A673 (cell line): ENCODE data around the gene NECTIN3. TPM values are rescaled to one million over a fixed set of nuclear protein-coding genes. Genes with fewer than 3 reads are reported as not detected.
A peak's percentile ranks its signal among the peaks of the same experiment; 100 is the strongest.

ENCODE experiments used
- BruUV-seq: library from RNA; stranded (reverse); fragments of 400-500 nt; replicated peaks from 2 replicates; lab custom pipeline; 2021; lab: Mats Ljungman, UMichigan
- CTCF ChIA-PET: fragments of 300-600 bp; sonication (Branson Sonifier 250); formaldehyde crosslinking; loops from one replicate; lab custom pipeline; 2022; ENCODE audit warnings: antibody characterized with exemption; lab: Charles Lee
- POLR2A ChIA-PET: fragments of 300-600 bp; sonication (Branson Sonifier 250); formaldehyde crosslinking; loops from one replicate; lab custom pipeline; 2022; ENCODE audit warnings: antibody characterized with exemption; ENCODE audit not compliant: low non-redundant PET; lab: Charles Lee
- DNase-seq: peaks from one replicate; pipeline ENCODE4 v3.0.0-alpha.2; 2015; ENCODE audit warnings: low spot score
- H3K27ac ChIP-seq: fragments of 200-600 bp; sonication (generic); 2 replicates; pipeline ENCODE4 v1.5.1; 2016; ENCODE audit warnings: mixed run types, low read depth, mild to moderate bottlenecking, mixed read lengths, antibody characterized with exemption, low read length; ENCODE audit not compliant: poor library complexity, severe bottlenecking
- H3K27me3 ChIP-seq: fragments of 200-600 bp; sonication (generic); replicated peaks from 2 replicates; pipeline ENCODE4 v1.6.1; 2017; ENCODE audit warnings: mixed run types, low read depth, mild to moderate bottlenecking, mixed read lengths, antibody characterized with exemption, low read length; ENCODE audit not compliant: insufficient read depth, poor library complexity
- H3K36me3 ChIP-seq: fragments of 200-600 bp; sonication (generic); 2 replicates; pipeline ENCODE4 v1.6.1; 2016; ENCODE audit warnings: mixed run types, mild to moderate bottlenecking, mixed read lengths, antibody characterized with exemption, low read length; ENCODE audit not compliant: insufficient read depth, poor library complexity, severe bottlenecking
- H3K4me1 ChIP-seq: fragments of 200-600 bp; sonication (generic); 2 replicates; pipeline ENCODE4 v1.6.1; 2017; ENCODE audit warnings: mixed run types, mild to moderate bottlenecking, mixed read lengths, antibody characterized with exemption, low read length; ENCODE audit not compliant: insufficient read depth, poor library complexity, severe bottlenecking
- H3K4me3 ChIP-seq: fragments of 200-600 bp; sonication (generic); 2 replicates; pipeline ENCODE4 v1.5.1; 2016; ENCODE audit warnings: low read depth, mixed run types, mild to moderate bottlenecking, mixed read lengths, low read length; ENCODE audit not compliant: poor library complexity, severe bottlenecking
- H3K9me3 ChIP-seq: fragments of 200-600 bp; sonication (generic); 2 replicates; pipeline ENCODE4 v1.6.1; 2016; ENCODE audit warnings: mixed run types, low read depth, mild to moderate bottlenecking, mixed read lengths, antibody characterized with exemption, low read length; ENCODE audit not compliant: poor library complexity, severe bottlenecking
- EZH2 ChIP-seq: fragments of 200-600 bp; sonication (generic); IDR thresholded peaks from 2 replicates; pipeline ENCODE4 v1.6.1; 2017; ENCODE audit warnings: borderline replicate concordance, low read depth, mild to moderate bottlenecking, mixed read lengths, antibody characterized with exemption, low read length; ENCODE audit not compliant: poor library complexity, severe bottlenecking
- intact Hi-C: fragments of 100-400 bp; cut with micrococcal nuclease; formaldehyde crosslinking; loops from one replicate; pipeline ENCODE4 v1.10.0; 2022; ENCODE audit not compliant: unreplicated experiment
- total RNA-seq: library from RNA; stranded (reverse); gene quantifications from 2 replicates; pipeline ENCODE4 v1.2.3, GENCODE V29; 2021
- TF ChIP-seq, protein P1 (sequence below): fragments of 300-800, 200-600 bp; sonication (generic); conservative IDR thresholded peaks from 2 replicates; pipeline ENCODE4 v1.5.1; 2017; ENCODE audit warnings: low read depth, mild to moderate bottlenecking, antibody characterized with exemption, low read length, moderate library complexity, mixed read lengths

Gene NECTIN3
- total RNA-seq, 1 experiment from 2014 or later, result 9.4 TPM

DNA sequence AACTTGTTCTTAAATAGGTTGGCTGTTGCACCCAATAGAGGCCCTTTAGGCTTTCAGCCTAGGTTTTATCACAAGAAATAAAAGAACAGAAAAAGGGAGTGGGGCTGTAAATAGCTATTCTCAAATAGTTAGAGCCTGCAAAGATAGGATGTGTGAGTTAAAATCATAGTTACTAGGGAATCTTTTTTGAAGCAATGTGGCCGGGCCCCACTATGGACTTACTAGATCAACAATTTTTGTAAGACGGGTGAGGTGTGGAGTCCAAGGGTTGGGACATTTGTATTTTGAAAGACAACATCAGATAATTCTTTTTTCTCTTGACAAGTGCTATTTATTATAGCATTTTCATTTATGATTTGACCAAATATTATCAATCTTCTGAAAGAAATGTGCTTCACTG is 5.8 kb downstream of the NECTIN3 start:
- H3K27ac ChIP-seq, result no peak overlapping the region
- no peak for DNase-seq
- H3K36me3 ChIP-seq, result no peaks in the 10 kb centered on the region
- H3K4me1 ChIP-seq, result peaks cover 27% of the 10 kb centered on the region
- TF ChIP-seq, protein P1, sequence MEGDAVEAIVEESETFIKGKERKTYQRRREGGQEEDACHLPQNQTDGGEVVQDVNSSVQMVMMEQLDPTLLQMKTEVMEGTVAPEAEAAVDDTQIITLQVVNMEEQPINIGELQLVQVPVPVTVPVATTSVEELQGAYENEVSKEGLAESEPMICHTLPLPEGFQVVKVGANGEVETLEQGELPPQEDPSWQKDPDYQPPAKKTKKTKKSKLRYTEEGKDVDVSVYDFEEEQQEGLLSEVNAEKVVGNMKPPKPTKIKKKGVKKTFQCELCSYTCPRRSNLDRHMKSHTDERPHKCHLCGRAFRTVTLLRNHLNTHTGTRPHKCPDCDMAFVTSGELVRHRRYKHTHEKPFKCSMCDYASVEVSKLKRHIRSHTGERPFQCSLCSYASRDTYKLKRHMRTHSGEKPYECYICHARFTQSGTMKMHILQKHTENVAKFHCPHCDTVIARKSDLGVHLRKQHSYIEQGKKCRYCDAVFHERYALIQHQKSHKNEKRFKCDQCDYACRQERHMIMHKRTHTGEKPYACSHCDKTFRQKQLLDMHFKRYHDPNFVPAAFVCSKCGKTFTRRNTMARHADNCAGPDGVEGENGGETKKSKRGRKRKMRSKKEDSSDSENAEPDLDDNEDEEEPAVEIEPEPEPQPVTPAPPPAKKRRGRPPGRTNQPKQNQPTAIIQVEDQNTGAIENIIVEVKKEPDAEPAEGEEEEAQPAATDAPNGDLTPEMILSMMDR, result no peak
- TF ChIP-seq EZH2, result no peak
- intact Hi-C loops, result loop anchor here (10.0 kb wide), 2 partner anchors 663 to 763 kb away; no protein-coding TSS in a partner anchor
- POLR2A ChIA-PET, result no interaction called here
- no peak overlapping the region for H3K4me3 ChIP-seq
- BruUV-seq, result no TSS peak
- H3K27me3 ChIP-seq, result peaks cover 6% of the 10 kb centered on the region
- CTCF ChIA-PET, result no interaction called here
- H3K9me3 ChIP-seq, result no peaks in the 10 kb centered on the region

DNA sequence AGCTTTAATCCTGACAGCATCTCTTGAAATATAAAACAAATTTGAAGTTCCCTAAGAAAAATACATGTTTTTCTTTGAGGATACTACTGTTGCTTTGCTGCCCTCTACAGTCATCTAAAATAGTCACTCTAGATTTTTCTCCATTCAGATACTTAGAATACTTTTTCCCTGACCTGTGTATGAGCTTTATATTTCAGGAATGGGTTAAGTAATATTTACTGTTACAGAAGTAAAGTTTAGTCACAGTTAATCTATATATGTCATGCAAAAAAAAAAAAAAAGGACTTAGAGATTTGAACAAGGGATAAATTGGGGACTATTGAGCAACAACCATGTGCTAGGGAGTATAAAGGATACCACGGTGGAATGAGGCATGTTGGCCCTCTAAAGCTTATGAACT is 8.8 kb downstream of the NECTIN3 start:
- ChIA-PET POLR2A (interaction anchor here (0.6 kb wide), 1 partner anchor 935 kb away, joined by 5 read pairs; no protein-coding TSS in a partner anchor), CTCF (interaction anchor here (0.6 to 1.0 kb wide), 4 partner anchors 200 to 1351 kb away, joined by 3 to 13 read pairs (median 8); no protein-coding TSS in a partner anchor)
- DNase-seq, result peak; percentile 55
- Histone ChIP-seq H3K4me3 (no peak overlapping the region), H3K27ac (no peak overlapping the region), H3K27me3 (no peaks in the 10 kb centered on the region), H3K36me3 (no peaks in the 10 kb centered on the region), H3K9me3 (no peaks in the 10 kb centered on the region), H3K4me1 (peaks cover 27% of the 10 kb centered on the region)
- BruUV-seq, result no TSS peak
- TF ChIP-seq EZH2, result no peak
- TF ChIP-seq, protein P1, result peak; percentile 63
- intact Hi-C loops, result loop anchor here (2.0 to 10.0 kb wide), 3 partner anchors 257 to 1348 kb away; no protein-coding TSS in a partner anchor

DNA sequence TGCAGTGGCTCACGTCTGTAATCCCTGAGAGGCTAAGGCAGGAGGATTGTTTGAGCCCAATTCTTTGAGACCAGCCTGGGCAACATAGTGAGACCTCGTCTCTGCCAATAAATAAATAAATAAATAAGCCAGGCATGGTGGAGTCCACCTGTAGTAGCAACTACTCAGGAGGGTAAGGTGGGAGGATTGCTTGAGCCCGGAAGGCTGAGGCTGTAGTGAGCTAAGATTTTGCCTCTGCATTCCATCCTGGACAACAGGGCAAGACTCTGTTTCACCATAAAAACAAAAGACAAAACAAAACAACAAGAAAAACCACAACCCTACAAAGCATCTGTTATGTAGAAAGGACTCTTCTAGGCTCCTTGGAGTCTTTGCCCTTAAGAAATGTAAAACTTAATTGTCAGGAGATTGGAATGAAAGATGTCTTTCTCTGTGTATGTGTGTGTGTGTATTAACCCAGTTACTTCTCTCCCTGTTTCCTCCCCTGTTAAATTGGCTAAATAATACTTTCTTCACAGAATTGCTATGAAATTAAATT is 9.5 kb downstream of the NECTIN3 start:
- no peak for DNase-seq
- no peak overlapping the region for H3K27ac ChIP-seq
- TF ChIP-seq EZH2, result no peak
- TF ChIP-seq, protein P1, result no peak
- H3K9me3 ChIP-seq, result no peaks in the 10 kb centered on the region
- H3K27me3 ChIP-seq, result no peaks in the 10 kb centered on the region
- CTCF ChIA-PET, result interaction anchor here (1.0 kb wide), 1 partner anchor 200 kb away, joined by 12 read pairs; no protein-coding TSS in a partner anchor
- POLR2A ChIA-PET, result no interaction called here
- BruUV-seq, result no TSS peak
- H3K4me3 ChIP-seq, result no peak overlapping the region
- intact Hi-C loops, result loop anchor here (2.0 to 10.0 kb wide), 3 partner anchors 256 to 1348 kb away; no protein-coding TSS in a partner anchor
- peaks cover 27% of the 10 kb centered on the region for H3K4me1 ChIP-seq
- H3K36me3 ChIP-seq, result no peaks in the 10 kb centered on the region
